ENCODE results near the gene MKX. TPM values are rescaled to one million over a fixed set of nuclear protein-coding genes. Genes with fewer than 3 reads are reported as not detected.

Gene MKX
- total RNA-seq, 1 donor from 2014 or later = 1.7 TPM

DNA sequence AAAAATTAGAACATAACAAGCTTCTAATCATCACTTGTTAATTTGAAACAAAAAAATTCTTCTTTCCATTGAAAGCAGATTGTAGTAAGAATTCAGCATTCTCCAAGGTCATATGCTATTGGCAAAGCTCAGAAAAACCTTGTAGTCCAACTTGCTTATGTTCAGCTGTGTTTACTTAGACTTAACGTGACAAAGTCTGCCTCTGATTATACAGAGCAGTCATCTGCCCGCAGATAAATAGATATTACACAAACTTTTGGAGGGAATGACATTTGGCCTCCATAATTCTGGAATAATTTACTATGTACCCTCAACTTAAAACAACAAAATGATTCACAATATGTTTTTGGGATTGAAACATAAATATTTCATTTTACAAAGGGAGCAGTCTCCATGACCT lies 45.8 kb downstream of the MKX start:
- TF ChIP-seq, protein P1, sequence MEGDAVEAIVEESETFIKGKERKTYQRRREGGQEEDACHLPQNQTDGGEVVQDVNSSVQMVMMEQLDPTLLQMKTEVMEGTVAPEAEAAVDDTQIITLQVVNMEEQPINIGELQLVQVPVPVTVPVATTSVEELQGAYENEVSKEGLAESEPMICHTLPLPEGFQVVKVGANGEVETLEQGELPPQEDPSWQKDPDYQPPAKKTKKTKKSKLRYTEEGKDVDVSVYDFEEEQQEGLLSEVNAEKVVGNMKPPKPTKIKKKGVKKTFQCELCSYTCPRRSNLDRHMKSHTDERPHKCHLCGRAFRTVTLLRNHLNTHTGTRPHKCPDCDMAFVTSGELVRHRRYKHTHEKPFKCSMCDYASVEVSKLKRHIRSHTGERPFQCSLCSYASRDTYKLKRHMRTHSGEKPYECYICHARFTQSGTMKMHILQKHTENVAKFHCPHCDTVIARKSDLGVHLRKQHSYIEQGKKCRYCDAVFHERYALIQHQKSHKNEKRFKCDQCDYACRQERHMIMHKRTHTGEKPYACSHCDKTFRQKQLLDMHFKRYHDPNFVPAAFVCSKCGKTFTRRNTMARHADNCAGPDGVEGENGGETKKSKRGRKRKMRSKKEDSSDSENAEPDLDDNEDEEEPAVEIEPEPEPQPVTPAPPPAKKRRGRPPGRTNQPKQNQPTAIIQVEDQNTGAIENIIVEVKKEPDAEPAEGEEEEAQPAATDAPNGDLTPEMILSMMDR (IDR thresholded peaks at IDR 0.05) = no peak
- no peaks in the 10 kb centered on the region for H3K9me3 ChIP-seq
- H3K27ac ChIP-seq = no peak overlapping the region
- DNase-seq (no peak), ATAC-seq (no peak)
- no peaks in the 10 kb centered on the region for H3K36me3 ChIP-seq
- H3K27me3 ChIP-seq = no peaks in the 10 kb centered on the region
- H3K4me1 ChIP-seq = no peaks in the 10 kb centered on the region
- no peak overlapping the region for H3K4me3 ChIP-seq
- intact Hi-C loops (cut with DNase I) = no loop called here

DNA sequence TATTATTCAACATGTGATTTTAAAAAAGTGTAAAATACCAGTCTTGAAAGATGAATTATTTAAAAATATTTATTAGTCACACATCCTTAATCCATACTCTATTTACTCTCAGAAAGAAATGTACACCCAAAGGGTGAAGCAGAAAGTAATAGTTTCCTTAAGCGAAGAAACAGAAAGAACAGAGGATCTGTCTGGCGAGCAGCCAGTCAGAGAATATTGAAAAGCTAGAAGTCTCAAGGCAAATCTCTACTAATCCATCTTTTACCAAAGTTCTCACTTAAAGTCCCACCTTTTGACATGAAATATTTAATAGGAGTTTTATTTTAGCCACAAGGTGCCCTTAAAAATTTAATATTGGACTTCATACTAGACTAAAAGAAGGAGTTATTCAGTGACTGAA lies 46.7 kb downstream of the MKX start:
- H3K4me3 ChIP-seq = no peak overlapping the region
- no peaks in the 10 kb centered on the region for H3K9me3 ChIP-seq
- H3K4me1 ChIP-seq = no peaks in the 10 kb centered on the region
- no peak for DNase-seq
- H3K36me3 ChIP-seq = no peaks in the 10 kb centered on the region
- intact Hi-C loops (cut with DNase I) = no loop called here
- no peak overlapping the region for H3K27ac ChIP-seq
- ATAC-seq = no peak
- TF ChIP-seq, protein P1 (IDR thresholded peaks at IDR 0.05) = no peak
- H3K27me3 ChIP-seq = no peaks in the 10 kb centered on the region

DNA sequence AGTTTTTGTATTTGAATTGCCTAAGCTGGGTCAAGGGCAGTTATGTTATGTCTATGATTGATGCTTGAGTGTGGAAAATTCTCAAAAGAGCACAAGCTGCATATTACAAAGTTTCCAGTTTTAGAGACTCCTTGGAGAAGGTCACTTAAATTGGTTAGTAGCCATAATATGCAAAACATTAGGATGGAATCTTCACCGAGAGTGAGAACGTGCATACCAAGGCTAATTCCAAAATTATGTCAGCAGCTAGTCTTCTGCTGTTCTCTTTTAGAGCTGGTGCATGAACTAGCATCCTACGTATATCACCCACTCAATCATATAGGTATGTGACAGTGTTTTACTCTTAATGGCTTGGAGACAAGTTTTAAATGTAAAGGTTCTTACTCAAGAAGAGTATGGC lies 49.2 kb downstream of the MKX start:
- H3K36me3 ChIP-seq = no peaks in the 10 kb centered on the region
- ATAC-seq (no peak), DNase-seq (no peak)
- intact Hi-C loops (cut with DNase I) = no loop called here
- H3K27me3 ChIP-seq = no peaks in the 10 kb centered on the region
- H3K4me3 ChIP-seq = no peak overlapping the region
- H3K4me1 ChIP-seq = no peaks in the 10 kb centered on the region
- no peak overlapping the region for H3K27ac ChIP-seq
- TF ChIP-seq, protein P1 (IDR thresholded peaks at IDR 0.05) = no peak
- H3K9me3 ChIP-seq = no peaks in the 10 kb centered on the region

DNA sequence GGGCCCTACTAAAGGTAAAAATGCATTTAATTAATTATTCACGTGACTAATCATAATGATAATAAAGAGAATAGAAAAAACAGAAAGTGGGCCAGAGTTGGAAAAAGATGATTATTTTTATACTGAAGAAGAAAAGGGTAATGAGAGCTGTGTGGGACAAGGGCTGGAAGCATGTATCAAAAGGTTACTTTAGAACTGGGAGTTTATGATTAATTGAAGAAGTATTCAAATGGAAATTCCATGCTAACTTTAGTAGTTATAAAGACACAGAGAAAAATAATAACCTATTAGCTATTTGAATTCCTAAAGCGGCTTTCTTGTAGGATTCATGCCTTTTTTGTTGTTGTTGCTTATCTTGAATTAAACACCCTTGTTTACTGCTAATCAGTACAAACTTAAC lies 49.9 kb downstream of the MKX start:
- Histone ChIP-seq H3K4me1 (no peaks in the 10 kb centered on the region), H3K27me3 (no peaks in the 10 kb centered on the region), H3K36me3 (no peaks in the 10 kb centered on the region), H3K27ac (no peak overlapping the region), H3K9me3 (no peaks in the 10 kb centered on the region), H3K4me3 (no peak overlapping the region)
- TF ChIP-seq, protein P1 (IDR thresholded peaks at IDR 0.05) = no peak
- intact Hi-C loops (cut with DNase I) = no loop called here
- DNase-seq = no peak
- no peak for ATAC-seq

DNA sequence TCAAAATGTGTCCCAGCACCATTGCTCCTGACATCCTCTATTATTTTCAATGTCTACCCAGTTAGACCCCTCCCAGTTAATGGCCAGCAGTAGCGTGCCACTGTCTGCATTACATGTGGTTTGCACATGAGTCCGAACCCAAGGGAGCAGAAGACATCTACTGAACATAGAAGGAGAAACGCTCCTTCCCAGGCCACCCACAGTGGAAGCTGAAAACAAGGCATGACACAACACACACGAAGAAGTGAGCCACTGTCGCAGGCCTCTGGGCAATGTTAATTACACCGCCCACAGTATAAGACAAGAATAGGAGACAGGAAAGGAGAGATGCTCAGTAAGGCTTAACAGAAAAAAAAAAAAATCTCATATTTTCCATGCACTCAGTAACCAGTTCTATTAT lies 50.5 kb downstream of the MKX start:
- Histone ChIP-seq H3K27me3 (no peaks in the 10 kb centered on the region), H3K9me3 (no peaks in the 10 kb centered on the region), H3K4me1 (no peaks in the 10 kb centered on the region), H3K36me3 (no peaks in the 10 kb centered on the region), H3K27ac (no peak overlapping the region), H3K4me3 (no peak overlapping the region)
- TF ChIP-seq, protein P1 (IDR thresholded peaks at IDR 0.05) = no peak
- intact Hi-C loops (cut with DNase I) = no loop called here
- ATAC-seq = no peak
- no peak for DNase-seq

DNA sequence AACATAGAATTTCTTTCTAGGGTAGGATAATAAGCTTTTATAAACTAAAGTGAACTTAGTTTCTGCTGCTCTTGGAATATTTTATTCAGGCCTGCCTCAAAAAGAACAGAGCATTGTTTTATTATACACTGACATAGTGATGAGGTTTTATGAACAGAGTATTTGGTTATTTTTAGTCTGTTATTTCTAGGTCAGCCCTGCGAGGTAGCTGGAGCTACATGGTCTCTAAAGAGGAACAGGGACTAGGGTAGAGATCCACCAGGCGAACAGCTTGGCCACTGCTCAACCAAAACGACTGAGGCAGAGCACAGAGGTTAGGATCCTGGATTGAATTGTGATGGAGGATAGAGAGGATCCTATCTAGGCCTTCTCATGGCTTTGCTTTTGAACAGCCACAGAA lies 53.0 kb downstream of the MKX start:
- Histone ChIP-seq H3K27me3 (no peaks in the 10 kb centered on the region), H3K4me1 (no peaks in the 10 kb centered on the region), H3K4me3 (no peak overlapping the region), H3K36me3 (no peaks in the 10 kb centered on the region), H3K27ac (no peak overlapping the region), H3K9me3 (no peaks in the 10 kb centered on the region)
- intact Hi-C loops (cut with DNase I) = no loop called here
- DNase-seq (no peak), ATAC-seq (no peak)
- TF ChIP-seq, protein P1 (IDR thresholded peaks at IDR 0.05) = no peak

All from upper lobe of right lung (tissue), 1 donor.